ENCODE results near the gene PLXNC1. TPM values are rescaled to one million over a fixed set of nuclear protein-coding genes. Genes with fewer than 3 reads are reported as not detected.

The PLXNC1 gene
- total RNA-seq, 2 donors from 2014 or later, result 8.4 to 12.4 TPM

DNA sequence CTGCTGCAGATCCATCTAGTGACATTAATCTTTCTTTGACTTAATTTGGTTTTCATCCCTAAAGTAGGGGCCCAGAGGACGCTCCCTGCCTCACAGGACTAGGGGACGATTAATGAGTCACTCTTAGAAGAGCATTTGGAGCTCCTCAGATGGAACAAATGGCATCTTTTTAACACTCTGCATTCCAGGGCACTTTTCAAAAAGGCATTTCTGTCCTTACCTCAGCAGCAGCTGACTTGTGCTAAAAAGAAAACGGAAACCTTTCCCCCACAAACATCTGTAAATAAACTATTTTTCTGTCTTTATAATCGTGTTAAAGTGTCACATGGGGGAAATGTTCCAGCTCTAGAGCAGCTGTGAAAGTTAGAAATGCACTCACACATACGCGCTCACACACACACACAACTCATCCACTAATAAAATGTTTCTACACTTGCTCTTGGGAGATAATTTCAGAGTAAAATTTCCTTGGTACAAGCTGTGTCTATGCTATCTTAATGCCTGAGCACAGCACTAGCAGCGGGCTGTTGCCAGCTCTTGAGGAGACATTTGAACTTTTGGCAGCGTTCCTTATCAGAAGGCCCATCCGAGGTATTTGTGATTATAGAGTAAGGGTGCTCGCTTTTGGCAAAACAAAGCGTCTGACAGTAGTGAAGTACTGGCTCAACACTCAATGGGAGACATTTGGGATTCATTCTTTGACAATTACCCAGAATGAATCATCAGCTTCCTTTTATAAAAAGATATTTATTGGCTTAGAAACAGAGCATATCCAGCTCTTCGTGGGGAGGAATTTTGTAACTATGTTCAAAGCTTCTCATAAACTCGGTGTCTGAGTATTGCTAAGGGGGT is 141.3 kb downstream of the PLXNC1 start:
- DNase-seq, result peak; percentile 15
- Histone ChIP-seq H3K27me3 (no peaks in the 10 kb centered on the region), H3K4me3 (no peak overlapping the region), H3K4me1 (peaks cover 5% of the 10 kb centered on the region), H3K36me3 (no peaks in the 10 kb centered on the region), H3K27ac (no peak overlapping the region), H3K9me3 (no peaks in the 10 kb centered on the region), H3K9ac (ENCODE audit: low read depth in 2 of 2, low read length in 2 of 2) (no peak overlapping the region)
- intact Hi-C loops (cut with DNase I), result no loop called here
- TF ChIP-seq, protein P1, sequence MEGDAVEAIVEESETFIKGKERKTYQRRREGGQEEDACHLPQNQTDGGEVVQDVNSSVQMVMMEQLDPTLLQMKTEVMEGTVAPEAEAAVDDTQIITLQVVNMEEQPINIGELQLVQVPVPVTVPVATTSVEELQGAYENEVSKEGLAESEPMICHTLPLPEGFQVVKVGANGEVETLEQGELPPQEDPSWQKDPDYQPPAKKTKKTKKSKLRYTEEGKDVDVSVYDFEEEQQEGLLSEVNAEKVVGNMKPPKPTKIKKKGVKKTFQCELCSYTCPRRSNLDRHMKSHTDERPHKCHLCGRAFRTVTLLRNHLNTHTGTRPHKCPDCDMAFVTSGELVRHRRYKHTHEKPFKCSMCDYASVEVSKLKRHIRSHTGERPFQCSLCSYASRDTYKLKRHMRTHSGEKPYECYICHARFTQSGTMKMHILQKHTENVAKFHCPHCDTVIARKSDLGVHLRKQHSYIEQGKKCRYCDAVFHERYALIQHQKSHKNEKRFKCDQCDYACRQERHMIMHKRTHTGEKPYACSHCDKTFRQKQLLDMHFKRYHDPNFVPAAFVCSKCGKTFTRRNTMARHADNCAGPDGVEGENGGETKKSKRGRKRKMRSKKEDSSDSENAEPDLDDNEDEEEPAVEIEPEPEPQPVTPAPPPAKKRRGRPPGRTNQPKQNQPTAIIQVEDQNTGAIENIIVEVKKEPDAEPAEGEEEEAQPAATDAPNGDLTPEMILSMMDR (IDR thresholded peaks at IDR 0.05), result no peak

DNA sequence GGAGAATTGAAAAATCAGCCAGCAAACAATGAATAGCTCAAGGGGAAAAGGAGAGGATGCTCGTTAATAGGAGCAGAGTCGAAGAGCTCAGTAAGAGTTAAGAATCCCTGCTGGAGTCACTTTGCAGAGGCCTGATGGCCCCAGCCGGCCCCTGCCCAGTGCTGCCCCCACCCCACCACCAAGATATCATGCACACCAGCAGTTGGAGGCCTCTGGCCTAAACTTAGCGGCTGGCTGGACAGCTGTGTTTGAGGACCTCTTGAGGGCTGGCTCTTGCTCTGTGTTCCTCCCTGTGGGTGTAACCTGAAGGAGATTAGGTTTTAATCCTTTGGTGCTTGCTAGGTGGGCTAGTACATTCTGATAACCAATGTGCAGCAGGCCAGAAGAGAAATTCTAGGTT is 142.0 kb downstream of the PLXNC1 start:
- TF ChIP-seq, protein P1 (IDR thresholded peaks at IDR 0.05), result no peak
- Histone ChIP-seq H3K9ac (ENCODE audit: low read depth in 2 of 2, low read length in 2 of 2) (no peak overlapping the region), H3K27ac (no peak overlapping the region), H3K9me3 (no peaks in the 10 kb centered on the region), H3K27me3 (no peaks in the 10 kb centered on the region), H3K4me3 (no peak overlapping the region), H3K4me1 (peaks cover 5% of the 10 kb centered on the region), H3K36me3 (no peaks in the 10 kb centered on the region)
- no peak for DNase-seq
- intact Hi-C loops (cut with DNase I), result no loop called here

DNA sequence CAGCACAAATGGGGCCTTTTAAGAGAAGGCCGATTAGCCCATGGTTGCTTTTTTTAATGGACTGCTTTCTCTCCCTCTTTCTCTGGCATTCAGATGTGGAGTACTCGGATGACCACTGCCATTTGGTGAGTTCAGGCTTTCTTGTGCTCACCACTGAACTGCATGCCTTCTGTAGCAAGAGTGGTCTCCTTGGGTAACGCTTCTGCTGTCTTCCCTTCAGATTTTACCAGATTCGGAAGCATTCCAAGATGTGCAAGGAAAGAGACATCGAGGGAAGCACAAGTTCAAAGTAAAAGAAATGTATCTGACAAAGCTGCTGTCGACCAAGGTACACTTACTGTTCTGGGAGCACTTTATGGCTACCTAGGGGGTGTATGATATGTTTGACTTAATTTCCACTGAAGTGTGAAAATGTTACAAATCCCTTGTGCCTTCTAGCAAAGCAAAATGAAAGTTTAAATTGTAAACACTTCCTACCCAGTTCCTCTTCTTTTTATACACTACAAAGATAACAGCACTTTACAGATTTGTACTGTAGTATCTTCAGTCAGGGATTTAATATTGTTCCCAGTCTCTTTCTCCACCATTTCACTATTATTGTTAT is 148.8 kb downstream of the PLXNC1 start:
- H3K9ac ChIP-seq (ENCODE audit: low read depth in 2 of 2, low read length in 2 of 2), result no peak overlapping the region
- H3K27me3 ChIP-seq, result no peaks in the 10 kb centered on the region
- H3K27ac ChIP-seq, result peak overlapping the region; percentile 10
- TF ChIP-seq, protein P1 (IDR thresholded peaks at IDR 0.05), result no peak
- no peaks in the 10 kb centered on the region for H3K4me1 ChIP-seq
- no peaks in the 10 kb centered on the region for H3K9me3 ChIP-seq
- H3K4me3 ChIP-seq, result no peak overlapping the region
- DNase-seq, result no peak
- intact Hi-C loops (cut with DNase I), result no loop called here
- H3K36me3 ChIP-seq, result no peaks in the 10 kb centered on the region

DNA sequence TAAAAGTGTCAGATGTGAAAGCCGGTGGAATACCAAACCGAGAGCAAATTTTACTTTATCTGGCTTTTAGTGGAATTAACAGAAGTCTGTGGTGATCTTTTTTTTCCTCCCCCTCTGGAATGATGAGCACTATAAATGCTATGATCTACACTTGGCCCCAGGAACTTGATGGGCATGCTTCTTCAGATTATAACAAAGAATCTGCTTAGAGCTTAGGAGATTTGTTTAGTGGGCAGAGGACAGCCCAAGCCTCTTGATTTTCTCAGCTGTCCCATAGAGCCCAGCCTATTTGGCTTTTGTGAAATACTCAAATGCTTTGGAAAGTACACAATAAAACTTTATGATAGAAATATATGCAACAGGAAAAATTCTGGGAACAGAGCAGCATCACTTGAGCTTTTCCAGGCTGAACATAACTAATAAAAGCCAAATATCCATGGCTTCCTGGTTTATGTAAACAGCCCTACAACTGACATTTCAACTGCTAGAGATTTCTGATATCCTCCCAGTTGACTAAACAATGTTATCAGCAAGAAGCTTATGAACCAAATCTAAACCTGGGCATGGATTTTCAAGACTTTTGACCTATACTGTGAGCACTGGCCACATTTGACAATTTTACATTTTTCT is 149.6 kb downstream of the PLXNC1 start:
- H3K4me1 ChIP-seq, result no peaks in the 10 kb centered on the region
- no peak overlapping the region for H3K4me3 ChIP-seq
- TF ChIP-seq, protein P1 (IDR thresholded peaks at IDR 0.05), result no peak
- H3K27ac ChIP-seq, result peak overlapping the region; percentile 1
- intact Hi-C loops (cut with DNase I), result no loop called here
- no peak for DNase-seq
- H3K27me3 ChIP-seq, result no peaks in the 10 kb centered on the region
- no peaks in the 10 kb centered on the region for H3K36me3 ChIP-seq
- H3K9me3 ChIP-seq, result no peaks in the 10 kb centered on the region
- no peak overlapping the region for H3K9ac ChIP-seq (ENCODE audit: low read depth in 2 of 2, low read length in 2 of 2)

DNA sequence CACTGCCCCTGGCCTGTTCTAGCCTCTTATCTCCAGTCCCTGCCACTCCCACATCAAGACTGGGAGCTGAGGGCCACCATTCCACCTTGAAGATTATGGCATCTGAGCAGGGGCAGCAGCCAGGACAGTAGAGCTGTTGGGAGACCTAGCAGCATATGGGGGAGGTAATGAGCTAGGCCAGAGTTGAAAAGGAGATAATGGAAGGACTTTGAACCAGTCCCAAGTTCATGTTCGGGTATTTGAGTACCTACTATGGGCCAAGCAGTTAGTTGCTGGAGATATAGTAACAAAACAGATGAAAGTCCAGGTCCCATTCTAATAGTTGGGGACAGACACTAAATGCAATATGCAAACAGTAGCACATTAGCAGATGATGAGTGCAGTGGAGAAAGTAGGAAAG is 151.5 kb downstream of the PLXNC1 start:
- H3K27me3 ChIP-seq, result no peaks in the 10 kb centered on the region
- TF ChIP-seq, protein P1 (IDR thresholded peaks at IDR 0.05), result no peak
- H3K27ac ChIP-seq, result no peak overlapping the region
- no peaks in the 10 kb centered on the region for H3K36me3 ChIP-seq
- no peaks in the 10 kb centered on the region for H3K9me3 ChIP-seq
- intact Hi-C loops (cut with DNase I), result no loop called here
- no peak for DNase-seq
- H3K4me3 ChIP-seq, result no peak overlapping the region
- H3K9ac ChIP-seq (ENCODE audit: low read depth in 2 of 2, low read length in 2 of 2), result no peak overlapping the region
- H3K4me1 ChIP-seq, result no peaks in the 10 kb centered on the region

All from colonic mucosa (tissue), 4 donors.